Measurements from ENCODE around the gene NUTM2E.
"Not testable (repeated sequence)": the region's sequence is repeated elsewhere in the genome, so short reads cannot be mapped to it uniquely, and the experiment has no call there.

The NUTM2E gene

GRCh38 chr10:79866903-79867551 is 40.5 kb downstream of the NUTM2E start:
- not testable (repeated sequence) for DNase-seq

- not testable (repeated sequence) for DNase-seq
These were observed 41.5 kb downstream of the NUTM2E start for GRCh38 chr10:79868023-79868422.

GRCh38 chr10:79869439-79870097 is 43.0 kb downstream of the NUTM2E start:
- not testable (repeated sequence) for DNase-seq

- not testable (repeated sequence) for DNase-seq
These were observed 45.2 kb downstream of the NUTM2E start for GRCh38 chr10:79871729-79872128.

Measured in DMS53 (cell line).